Measurements from ENCODE around the gene CLDN15.
A peak's percentile ranks its signal among the peaks of the same experiment; 100 is the strongest.
"Not testable (repeated sequence)": the region's sequence is repeated elsewhere in the genome, so short reads cannot be mapped to it uniquely, and the experiment has no call there.

Gene CLDN15

DNA sequence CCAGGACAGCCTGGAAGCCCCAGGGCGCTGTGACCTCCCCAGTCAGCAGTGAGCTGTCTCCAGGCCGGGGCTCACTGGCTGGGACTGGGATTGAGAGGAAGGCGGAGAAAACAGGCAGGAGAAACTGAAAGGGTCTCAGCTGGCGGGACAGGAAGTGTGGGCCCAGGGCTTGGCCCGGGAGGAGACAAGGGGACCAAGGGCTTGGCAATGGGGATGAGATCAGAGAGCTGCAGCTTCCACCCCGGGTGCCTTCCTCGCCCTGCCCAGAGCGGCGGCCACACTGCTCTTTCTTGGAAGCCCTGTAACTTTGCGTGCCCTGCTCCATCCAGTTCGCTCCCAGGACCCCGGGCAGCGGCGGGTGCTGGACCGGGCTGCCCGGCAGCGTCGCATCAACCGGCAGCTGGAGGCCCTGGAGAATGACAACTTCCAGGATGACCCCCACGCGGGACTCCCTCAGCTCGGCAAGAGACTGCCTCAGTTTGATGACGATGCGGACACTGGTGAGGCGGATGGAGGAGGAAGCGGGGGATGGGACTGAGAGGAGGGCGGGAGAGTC is 15.2 kb downstream of the CLDN15 start:
- no peak for DNase-seq (ENCODE audit: low read depth in 2 of 2)

DNA sequence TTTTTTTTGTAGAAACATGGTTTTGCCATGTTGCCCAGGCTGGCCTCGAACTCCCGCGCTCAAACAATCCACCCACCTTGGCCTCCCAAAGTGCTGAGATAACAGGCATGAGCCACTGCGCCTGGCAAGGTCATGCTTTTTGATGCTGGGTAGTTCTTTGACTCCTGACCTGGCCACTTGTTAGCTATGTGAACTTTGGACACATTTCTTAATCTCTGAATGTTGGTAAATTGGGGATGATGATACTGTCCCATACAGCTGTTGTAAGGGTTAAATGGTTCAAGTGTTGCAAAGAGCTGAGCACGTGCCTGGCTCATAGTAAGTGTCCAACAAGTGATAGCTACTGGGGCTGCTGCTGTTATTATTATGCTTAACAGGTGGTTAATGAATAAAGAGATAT is 17.3 kb downstream of the CLDN15 start:
- no peak for DNase-seq (ENCODE audit: low read depth in 2 of 2)

DNA sequence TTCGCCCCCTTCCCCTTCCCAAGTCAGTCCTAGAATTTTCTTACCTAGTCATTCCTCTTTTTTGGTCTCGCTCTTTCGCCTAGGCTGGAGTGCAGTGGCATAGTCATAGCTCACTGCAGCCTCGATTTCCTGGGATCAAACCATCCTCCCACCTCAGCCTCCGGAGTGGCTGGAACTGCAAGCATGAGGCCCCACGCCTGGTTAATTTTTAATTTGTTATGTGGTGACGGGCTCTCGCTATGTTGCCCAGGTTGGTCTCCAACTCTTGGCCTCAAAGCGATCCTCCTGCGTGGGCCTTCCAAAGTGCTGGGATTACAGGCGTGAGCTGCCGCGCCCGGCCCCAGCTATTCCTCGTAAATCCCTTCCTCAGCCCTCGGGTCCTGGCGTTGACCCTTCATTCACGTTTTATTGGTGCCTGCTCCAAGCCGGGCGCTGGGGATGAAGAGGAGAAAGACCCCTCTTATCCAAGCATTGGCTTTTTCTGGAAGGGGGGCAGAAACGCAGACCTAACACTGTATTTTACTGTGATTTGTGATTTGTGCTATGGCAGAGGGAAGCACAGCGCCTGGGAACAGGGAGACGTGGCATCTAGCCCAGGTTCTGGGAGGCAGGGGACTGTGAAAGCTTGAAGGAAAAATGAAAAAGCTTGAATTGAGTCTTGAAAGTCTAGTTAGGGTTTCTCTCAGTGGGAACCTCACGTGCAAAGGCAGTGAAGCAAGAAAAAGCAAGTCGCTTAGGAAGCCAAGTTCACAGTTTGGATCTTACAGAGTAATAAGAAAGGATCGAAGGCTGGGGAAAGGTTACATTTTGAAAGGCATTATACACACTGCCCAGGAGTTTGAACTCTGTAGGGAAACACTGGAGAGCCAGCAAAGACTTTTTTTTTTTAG is 19.1 kb downstream of the CLDN15 start:
- DNase-seq (ENCODE audit: low read depth in 2 of 2) = no peak

DNA sequence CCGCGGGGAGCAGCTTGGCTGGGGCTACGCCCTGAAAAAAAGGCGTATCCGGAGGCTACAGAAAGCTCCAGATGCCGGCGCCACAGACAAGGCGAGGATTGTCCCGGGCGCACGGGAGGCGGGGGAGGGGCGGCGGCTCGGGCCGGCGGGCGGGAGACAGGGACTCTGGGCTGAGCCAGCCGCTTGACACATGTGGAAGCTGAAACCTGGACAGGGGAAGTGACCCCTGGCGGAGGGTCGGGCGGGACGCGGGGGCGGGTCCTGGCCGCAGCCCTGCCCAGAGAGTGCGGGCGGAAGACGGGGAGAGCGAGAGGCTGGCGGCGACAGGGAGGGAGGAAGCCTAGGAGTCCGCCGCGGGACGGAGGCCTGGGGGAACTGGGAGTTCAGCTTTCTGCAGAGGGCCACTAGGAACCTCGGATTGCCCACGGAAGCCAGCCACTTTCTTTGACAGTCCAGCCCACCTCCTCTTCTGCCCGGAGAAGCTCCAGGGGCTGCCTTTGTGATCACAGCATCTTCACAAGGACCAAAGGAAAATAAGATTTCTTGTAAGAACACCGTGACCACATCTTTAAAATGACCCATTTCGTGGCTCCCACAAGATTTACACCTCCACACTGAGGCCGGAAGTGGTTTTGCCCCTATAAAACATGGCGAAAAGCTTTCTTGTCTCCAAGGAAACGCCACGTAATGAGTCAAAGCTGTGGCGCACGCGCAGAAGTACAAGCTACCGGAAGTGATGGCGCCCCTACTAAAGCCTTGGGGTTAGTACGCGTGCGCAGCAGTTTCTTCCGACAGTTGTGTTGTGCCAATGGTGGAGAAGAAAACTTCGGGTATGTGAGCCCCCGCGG is 20.0 kb downstream of the CLDN15 start, which contains the start of the genes PLOD3 and ZNHIT1:
Gene PLOD3, minus strand, starts transcription at position 194 of the 848 bp plus-strand sequence. CDS start 307 bp downstream, outside the sequence.
Gene ZNHIT1, plus strand, starts transcription at position 778 of the 848 bp plus-strand sequence. Its CDS starts 31 bp downstream, at position 809.
- DNase-seq (ENCODE audit: low read depth in 2 of 2) = peak; percentile 89 to 92

DNA sequence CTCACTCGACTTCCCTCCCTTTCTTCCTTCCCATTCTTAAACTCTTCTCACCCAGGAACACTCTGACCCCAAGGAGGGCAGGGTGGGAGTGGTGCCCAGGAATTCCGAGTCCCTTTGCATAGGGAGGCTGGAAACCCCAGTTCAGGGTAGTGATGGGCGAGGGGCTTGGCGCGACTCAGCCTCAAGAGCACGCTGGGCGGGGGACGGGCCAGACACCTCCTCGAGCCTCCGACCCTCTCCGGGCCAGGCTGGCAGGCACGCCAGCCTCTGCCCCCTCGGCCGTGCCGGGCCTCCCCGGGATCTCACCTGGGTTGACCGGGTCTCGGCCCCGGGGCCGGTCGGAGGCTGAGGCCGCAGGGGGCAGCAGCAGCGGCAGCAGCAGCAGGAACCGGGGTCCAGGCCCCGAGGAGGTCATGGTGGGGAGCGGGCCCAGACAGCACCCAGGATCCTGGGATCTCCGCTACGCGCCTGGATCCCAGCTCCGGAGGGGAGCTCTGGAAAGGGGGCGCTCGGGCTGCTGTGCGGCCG is 20.7 kb downstream of the CLDN15 start:
- no peak for DNase-seq (ENCODE audit: low read depth in 2 of 2)

DNA sequence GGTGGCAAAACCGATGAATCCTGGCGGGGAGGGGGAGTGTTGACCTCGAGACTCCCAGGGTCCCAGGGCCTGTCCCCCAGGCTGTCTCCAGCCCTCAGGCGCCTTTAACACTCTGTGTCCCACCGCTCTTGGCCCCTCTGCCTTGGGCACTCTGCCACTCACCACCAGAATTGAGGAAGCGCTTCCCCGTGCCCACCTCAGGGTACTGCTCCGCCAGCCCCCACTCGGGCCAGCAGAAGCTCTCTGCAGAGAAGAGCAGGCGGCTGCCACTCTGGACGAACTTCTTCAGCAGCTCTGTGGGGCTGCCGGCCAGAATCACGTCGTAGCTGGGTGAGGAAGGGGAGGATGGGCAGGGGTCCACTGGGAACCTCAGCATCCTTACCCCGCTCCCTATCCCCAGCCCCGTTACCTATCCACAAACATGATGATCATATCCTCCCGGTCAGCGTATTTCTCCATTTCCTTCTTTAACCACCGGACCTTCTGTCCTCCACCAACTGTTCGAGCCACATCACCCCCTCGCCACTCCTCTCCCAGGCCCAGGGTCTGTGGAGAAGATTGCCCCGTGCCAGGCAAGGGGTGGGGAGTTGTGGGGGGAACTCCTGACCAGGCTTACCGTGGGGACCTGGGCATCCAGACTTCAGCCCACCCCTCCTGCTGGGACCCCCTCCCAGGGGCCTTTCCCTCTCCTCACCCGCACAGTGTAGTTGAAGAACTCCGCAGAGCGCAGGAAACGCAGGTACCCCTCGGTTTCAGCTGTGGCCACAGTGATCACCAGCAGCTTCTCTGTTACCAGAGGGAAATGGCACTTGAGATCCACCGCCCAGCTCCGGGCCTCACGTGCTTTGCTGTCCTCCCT is 21.4 kb downstream of the CLDN15 start:
- DNase-seq (ENCODE audit: low read depth in 2 of 2) = no peak

DNA sequence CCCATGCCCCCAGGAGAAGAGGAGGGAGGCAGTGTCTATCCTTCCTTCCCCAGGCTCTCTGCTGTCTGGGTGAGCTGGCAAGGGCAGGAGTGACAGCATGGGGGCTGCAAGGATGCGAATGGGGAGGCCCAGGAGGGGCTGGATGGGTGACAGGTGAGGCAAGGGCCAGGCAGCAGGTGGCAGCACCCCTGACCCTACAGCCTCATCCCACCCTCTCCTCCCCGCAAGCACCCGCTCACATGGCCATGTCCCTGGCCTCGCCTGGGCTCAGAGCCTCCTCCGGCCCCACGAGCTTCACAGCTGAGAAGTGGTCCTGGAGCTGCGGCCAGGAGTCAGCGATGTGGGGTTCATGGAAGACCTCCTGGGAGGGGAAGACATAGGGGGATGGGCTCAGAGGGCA is 25.6 kb downstream of the CLDN15 start:
- DNase-seq (ENCODE audit: low read depth in 2 of 2) = no peak

DNA sequence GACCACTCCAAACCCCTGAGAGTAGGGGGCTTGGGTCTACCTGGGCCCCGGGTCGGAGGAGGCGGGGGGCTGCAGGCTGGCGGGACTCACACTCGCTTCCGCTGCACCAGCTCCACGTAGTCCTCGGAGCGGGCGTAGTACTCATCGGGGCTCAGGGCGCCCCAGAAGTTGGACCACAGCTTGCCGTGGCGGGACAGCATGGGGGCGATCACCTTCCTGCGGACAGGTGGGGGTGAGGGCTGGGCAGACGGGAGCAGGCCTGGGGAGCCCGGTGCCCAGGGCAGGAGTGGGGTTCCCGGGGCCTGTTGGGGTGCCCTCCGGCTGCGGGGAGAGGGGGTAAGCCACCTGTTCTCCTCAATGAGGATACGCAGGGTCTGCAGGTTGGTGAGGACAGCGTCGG is 26.1 kb downstream of the CLDN15 start:
- no peak for DNase-seq (ENCODE audit: low read depth in 2 of 2)

DNA sequence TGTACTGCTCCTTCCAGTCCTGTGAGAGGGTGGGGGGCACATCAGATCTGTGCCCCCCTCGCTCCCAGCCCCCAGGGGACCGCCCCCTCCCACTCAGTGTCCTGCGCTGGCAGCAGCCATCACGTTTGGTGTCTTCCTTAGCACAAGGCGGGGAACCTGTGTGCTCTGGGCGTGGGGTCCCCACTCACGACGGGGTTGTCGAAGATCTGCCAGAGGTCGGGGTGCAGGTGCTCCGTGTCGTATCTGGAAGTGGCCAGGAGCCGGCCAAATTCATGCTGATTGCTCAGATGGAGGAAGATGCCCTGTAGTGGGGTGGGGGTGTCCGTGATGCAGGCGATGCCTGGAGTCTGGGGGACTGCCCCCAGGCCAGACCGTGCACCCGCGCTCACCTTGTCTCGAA is 27.5 kb downstream of the CLDN15 start:
- no peak for DNase-seq (ENCODE audit: low read depth in 2 of 2)

DNA sequence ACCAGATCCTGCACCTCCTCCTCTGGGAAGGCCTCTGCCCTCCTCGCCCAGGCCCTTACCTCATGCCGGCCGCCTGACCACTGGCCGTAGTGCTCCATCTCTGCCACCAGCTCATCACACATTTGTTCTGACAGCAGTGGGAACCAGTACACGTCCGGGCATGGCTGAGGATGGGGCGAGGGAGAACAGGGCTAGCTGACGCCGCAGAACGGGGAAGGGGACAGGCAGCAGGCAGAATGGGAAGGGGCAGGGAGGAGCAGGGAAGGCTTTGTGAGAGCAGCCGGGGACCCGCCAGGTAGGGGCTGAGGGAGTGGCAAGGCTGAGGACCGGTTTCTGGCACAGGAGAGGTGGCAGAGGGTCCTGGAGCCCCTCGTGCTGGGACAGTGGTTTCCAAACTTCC is 28.8 kb downstream of the CLDN15 start:
- DNase-seq (ENCODE audit: low read depth in 2 of 2) = no peak

DNA sequence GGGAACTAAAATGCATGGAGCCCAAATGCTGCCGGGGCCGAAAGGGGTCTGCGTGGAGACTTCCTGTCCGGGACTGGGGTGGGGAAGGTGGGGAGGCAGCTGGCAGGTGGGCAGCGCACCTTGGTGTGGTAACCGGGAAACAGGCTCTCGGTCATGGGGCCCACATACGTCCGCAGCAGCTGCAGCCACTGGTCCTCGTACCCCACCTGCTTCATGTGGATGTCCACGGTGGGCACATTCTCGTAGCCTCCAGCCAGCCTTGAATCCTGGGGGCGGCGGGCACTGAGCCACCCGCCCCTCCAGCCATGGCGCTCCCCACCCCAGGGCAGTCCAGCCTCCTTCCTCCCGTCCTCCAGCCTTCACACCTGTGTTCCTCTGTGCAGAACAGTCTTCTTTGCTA is 30.1 kb downstream of the CLDN15 start:
- DNase-seq (ENCODE audit: low read depth in 2 of 2) = no peak

DNA sequence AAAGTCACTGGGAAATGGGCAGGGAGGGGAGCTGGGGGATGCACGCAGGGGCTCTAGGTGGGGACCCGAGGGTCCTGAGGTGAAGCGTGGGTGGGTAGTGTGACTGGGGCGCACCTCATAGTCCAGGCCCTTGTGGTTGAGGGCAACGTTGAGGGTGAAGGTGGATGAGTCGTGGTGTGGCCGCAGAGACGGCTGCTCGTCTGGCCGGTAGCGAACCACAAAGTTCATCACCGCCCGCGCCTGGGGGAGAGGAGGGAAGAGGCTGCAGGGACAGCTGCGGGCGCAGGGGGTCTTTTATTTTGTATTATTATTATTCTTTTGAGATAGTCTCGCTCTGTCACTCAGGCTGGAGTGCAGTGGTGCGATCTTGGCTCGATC is 30.9 kb downstream of the CLDN15 start:
- DNase-seq (ENCODE audit: low read depth in 2 of 2) = no peak

DNA sequence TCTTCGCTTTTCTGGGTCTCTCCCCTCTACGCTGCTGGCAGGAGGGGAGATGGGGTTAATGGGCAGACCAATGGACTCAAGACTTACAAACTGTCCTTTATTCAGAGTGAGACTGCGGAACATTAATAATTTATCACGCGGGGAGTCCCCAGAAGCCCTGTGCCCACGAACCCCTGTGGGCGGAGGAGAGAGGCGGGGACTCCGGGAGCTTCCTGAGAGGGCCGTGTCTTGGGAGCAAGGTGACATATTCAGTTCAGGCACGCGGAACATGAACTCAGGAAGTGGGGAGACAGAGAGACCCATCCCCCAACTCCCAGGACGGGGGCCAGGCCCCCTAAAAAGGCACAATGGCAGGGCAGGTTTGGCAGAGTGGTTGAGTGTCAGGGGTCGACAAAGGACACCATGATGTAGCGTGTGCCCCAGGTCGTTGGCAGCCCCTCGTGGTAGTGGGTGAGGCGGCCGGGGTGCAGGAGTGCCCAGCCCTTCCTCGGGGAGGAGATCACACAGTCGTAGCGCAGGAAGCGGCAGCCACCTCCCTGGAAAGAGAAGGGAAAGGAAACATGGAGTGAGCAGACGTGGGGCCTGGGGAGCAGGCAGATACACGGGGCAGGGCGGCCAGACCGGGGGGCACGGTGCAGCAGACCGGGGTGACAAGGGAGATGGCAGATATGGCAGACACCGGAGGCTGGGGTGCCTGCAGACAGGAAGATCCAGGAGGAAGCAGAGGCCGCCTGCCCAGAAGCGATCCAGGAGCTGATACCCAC is 31.5 kb downstream of the CLDN15 start:
- no peak for DNase-seq (ENCODE audit: low read depth in 2 of 2)

DNA sequence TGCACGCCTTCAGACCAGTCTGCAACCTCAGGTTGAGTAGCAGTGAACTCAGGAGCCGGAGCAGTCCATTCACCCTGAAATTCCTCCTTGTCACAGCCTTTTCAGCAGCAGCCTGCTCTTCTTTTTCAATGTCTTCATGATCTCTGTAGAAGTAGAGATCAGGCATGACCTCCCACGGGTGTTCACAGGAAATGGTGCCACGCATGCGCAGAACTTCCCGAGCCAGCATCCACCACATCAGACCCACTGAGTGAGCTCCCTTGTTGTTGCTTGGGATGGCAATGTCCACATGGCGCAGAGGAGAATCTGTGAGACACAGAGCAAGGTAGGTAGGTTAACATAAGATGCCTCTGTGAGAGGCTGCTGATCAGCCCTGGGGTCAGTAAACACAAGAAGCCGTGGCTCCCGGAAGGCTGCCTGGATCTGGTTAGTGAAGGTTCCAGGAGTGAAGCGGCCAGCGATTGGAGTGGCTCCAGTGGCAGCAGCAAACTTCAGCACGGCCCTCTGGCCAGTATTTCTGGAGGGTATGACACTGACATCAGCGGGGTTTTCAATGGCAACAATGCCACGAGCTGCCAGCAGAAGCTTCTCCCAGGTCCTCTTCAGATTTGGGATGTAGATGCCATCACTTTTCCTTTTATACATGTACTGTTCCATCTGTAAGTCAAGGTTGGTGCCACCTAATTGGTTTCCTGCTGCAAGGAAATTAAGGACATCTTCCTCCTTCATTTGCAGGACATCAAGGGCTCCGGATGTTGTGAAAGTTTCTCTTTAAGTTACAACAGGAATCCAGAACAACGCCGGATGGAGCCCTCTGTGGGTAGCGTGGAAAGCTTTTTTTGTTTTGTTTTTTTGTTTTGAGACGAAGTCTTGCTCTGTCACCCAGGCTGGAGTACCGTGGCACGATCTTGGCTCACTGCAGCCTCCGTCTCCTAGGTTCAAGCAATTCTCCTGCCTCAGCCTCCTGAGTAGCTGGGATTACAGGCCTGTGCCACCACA is 33.6 kb downstream of the CLDN15 start:
- not testable (repeated sequence) for DNase-seq (ENCODE audit: low read depth in 2 of 2)

DNA sequence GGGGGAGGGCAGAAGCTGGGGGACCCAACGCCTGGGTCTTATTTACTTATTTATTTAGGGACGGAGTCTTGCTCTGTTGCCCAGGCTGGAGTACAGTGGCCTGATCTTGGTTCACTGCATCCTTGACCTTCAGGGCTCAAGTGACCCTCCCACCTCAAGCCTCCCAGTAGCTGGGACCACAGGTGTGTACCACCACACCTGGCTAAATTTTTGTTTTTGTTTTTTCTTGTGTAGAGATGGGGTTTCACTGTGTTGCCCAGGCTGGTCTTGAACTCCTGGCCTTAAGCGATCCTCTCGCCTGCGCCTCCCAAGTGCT is 35.0 kb downstream of the CLDN15 start:
- no peak for DNase-seq (ENCODE audit: low read depth in 2 of 2)

DNA sequence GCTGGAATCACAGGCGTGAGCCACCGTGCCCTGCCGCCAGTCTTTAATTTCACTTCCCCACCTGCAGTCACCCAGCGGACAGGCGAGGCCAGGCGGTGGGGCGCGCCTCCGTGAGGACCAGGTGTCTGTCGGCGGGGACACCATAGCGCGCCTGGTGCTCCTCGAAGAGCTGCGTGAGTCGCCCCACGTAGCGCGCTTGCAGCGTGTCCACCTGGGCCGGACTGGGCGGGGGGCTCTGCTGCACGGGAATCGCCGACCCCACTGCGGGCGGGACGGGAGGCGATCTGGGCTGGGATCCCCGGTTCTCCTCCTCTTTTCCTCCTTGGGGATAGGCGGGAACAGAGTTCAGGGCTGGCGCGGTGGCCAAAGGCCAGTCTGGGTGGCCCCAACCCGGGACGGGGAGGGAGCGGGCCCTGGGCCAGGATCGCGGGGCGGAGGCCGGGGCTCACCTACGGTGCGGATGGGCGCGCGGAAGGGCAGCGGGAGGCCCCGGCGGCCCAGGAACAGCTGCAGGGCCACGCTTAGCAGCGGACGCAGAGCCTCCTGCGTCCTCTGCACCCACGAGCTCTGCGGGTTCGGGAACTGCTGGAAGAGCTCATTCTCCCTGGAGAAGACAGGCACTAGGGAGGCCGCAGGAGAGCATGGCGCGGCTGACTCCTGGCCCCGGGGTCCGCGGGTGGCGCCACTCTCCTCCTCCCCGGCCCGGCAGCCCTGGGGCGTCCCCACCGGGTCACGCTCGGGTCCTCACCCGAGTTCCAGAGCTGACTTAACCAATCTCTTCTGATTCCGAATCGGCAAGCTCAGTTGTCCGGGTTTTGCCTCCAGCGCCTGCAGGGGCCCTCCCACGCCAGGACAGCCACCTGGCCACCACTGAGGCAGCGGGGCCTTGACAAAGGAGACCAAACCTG is 35.7 kb downstream of the CLDN15 start:
- DNase-seq (ENCODE audit: low read depth in 2 of 2) = no peak

DNA sequence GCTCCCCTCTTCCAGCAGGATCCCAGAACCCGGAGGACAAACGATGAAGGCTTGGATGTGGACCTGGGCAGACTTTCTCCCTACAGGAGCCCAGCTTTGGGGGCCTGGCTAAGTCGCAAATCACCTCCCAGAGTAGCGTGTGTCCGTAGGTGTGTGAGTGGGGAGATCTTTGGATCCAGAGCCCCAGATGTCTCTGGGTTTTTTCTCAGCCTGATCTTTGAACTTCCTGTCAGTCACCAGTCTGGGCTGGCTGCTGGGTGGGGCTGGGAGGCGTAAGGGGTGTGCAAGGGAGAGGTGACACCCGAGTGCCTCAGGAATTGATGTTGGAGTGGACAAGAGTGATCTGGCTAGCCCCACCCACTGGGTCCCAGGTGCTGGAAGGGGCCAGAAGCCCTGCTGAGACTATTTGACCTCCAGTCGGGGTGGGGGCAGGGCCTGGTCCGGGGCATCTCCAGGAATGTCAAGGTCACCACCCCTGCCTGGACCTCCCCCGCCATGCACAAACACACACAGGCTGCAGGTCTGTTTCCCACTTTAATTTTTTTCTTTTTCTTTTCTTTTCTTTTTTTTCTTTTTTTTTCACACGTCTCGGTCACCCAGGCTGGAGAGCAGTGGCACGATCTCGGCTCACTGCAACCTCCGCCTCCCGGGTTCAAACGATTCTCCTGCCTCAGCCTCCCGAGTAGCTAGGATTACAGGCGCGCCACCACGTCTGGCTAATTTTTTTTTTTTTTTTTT is 36.6 kb downstream of the CLDN15 start, which contains the start of gene MOGAT3:
Gene MOGAT3, minus strand, starts transcription at position 175 of the 738 bp plus-strand sequence. CDS start 182 bp downstream, outside the sequence.
- DNase-seq (ENCODE audit: low read depth in 2 of 2) = no peak
